DND-41 (cell line): ENCODE measurements around the gene DDIT3.

ENCODE experiments used
- CTCF ChIP-seq: IDR thresholded peaks from 2 replicates; pipeline ENCODE4 v1.5.1; 2012; ENCODE audit warnings: borderline replicate concordance, low read length, moderate library complexity, mild to moderate bottlenecking; ENCODE audit not compliant: poor library complexity, severe bottlenecking; ENCODE audit errors: extremely low read depth
- EZH2 ChIP-seq: IDR thresholded peaks from 3 replicates; pipeline ENCODE4 v1.6.1; 2012; ENCODE audit warnings: borderline replicate concordance, low read depth, mild to moderate bottlenecking, moderate library complexity, low read length, inconsistent platforms; ENCODE audit not compliant: severe bottlenecking

- TF ChIP-seq CTCF (no peak), EZH2 (no peak)
These were observed at the start of gene DDIT3 for GRCh38 chr12:57520053-57520818.
